22Rv1 (cell line): Measurements from ENCODE around the gene METAP1D.
"Not testable (repeated sequence)": the region's sequence is repeated elsewhere in the genome, so short reads cannot be mapped to it uniquely, and the experiment has no call there.

Experiments
- H3K27ac ChIP-seq: fragments of 450-650 bp; 2 replicates; pipeline ENCODE4 v1.5.1; 2017
- ZFX ChIP-seq: fragments of 450-650 bp; IDR thresholded peaks from 2 replicates; pipeline ENCODE4 v1.6.1; 2017; ENCODE audit warnings: antibody characterized with exemption, borderline replicate concordance
- TF ChIP-seq, protein P1 (sequence below): fragments of 450-650 bp; IDR thresholded peaks from 2 replicates; pipeline ENCODE4 v1.5.1; 2017; ENCODE audit warnings: mild to moderate bottlenecking

METAP1D gene

GRCh38 chr2:172109988-172110811 is 110.4 kb downstream of the METAP1D start:
- TF ChIP-seq, protein P1, sequence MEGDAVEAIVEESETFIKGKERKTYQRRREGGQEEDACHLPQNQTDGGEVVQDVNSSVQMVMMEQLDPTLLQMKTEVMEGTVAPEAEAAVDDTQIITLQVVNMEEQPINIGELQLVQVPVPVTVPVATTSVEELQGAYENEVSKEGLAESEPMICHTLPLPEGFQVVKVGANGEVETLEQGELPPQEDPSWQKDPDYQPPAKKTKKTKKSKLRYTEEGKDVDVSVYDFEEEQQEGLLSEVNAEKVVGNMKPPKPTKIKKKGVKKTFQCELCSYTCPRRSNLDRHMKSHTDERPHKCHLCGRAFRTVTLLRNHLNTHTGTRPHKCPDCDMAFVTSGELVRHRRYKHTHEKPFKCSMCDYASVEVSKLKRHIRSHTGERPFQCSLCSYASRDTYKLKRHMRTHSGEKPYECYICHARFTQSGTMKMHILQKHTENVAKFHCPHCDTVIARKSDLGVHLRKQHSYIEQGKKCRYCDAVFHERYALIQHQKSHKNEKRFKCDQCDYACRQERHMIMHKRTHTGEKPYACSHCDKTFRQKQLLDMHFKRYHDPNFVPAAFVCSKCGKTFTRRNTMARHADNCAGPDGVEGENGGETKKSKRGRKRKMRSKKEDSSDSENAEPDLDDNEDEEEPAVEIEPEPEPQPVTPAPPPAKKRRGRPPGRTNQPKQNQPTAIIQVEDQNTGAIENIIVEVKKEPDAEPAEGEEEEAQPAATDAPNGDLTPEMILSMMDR = no peak
- no peak for TF ChIP-seq ZFX
- no peak overlapping the region for H3K27ac ChIP-seq

GRCh38 chr2:172113617-172114016 is 113.9 kb downstream of the METAP1D start:
- TF ChIP-seq, protein P1 = peak; percentile 19; the same call in 1 of the 2 replicates
- no peak for TF ChIP-seq ZFX
- H3K27ac ChIP-seq = no peak overlapping the region

DNA sequence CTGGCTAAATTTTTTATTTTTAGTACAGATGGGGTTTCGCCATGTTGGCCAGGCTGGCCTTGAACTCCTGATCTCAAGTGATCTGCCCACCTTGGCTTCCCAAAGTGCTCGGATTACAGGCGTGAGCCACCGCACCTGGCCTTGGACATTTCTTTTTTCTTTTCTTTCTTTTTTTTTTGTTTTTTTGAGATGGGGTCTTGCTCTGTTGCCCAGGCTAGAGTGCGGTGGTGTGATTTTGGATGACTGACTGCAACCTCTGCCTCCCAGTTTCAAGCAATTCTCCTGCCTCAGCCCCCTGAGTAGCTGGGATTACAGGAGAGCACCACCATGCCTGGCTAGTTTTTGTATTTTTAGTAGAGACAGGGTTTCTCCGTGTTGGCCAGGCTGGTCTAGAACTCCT is 114.4 kb downstream of the METAP1D start:
- H3K27ac ChIP-seq = not testable (repeated sequence)

DNA sequence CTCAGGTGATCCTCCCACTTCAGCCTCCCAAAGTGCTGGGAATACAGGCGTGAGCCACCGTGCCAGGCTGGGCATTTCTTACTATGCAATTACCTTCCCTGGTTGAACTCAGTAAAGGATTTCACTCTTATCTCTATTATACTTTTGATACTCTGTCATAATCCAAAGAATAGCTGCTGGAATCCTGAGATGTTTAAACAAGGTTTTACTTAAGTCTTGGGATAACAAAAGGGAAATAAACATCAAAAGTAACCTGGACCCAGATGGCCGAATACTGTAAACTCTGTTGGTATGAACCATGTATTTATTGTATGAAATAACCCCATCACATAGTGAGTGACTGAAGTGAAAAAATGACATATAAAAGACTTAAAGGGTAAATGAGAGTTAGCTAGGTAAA is 114.8 kb downstream of the METAP1D start:
- no peak overlapping the region for H3K27ac ChIP-seq
- TF ChIP-seq ZFX = no peak
- TF ChIP-seq, protein P1 = no peak

GRCh38 chr2:172116107-172116506 is 116.4 kb downstream of the METAP1D start:
- TF ChIP-seq ZFX = no peak
- TF ChIP-seq, protein P1 = no peak
- H3K27ac ChIP-seq = no peak overlapping the region

- TF ChIP-seq, protein P1 = no peak
- no peak for TF ChIP-seq ZFX
- no peak overlapping the region for H3K27ac ChIP-seq
Measured at GRCh38 chr2:172119089-172119488, 119.3 kb downstream of the METAP1D start.

- H3K27ac ChIP-seq = no peak overlapping the region
- no peak for TF ChIP-seq ZFX
- TF ChIP-seq, protein P1 = no peak
Measured at GRCh38 chr2:172120118-172120517, 120.4 kb downstream of the METAP1D start.
